A673 (cell line): ENCODE measurements around the gene PRSS22. TPM values are rescaled to one million over a fixed set of nuclear protein-coding genes. Genes with fewer than 3 reads are reported as not detected.
A peak's percentile ranks its signal among the peaks of the same experiment; 100 is the strongest.

Experiments
- BruUV-seq: library from RNA; stranded (reverse); fragments of 400-500 nt; replicated peaks from 2 replicates; lab custom pipeline; 2021; lab: Mats Ljungman, UMichigan
- CTCF ChIA-PET: fragments of 300-600 bp; sonication (Branson Sonifier 250); formaldehyde crosslinking; loops from one replicate; lab custom pipeline; 2022; ENCODE audit warnings: antibody characterized with exemption; lab: Charles Lee
- POLR2A ChIA-PET: fragments of 300-600 bp; sonication (Branson Sonifier 250); formaldehyde crosslinking; loops from one replicate; lab custom pipeline; 2022; ENCODE audit warnings: antibody characterized with exemption; ENCODE audit not compliant: low non-redundant PET; lab: Charles Lee
- DNase-seq: peaks from one replicate; pipeline ENCODE4 v3.0.0-alpha.2; 2015; ENCODE audit warnings: low spot score
- H3K27ac ChIP-seq: fragments of 200-600 bp; sonication (generic); 2 replicates; pipeline ENCODE4 v1.5.1; 2016; ENCODE audit warnings: mixed run types, low read depth, mild to moderate bottlenecking, mixed read lengths, antibody characterized with exemption, low read length; ENCODE audit not compliant: poor library complexity, severe bottlenecking
- H3K27me3 ChIP-seq: fragments of 200-600 bp; sonication (generic); replicated peaks from 2 replicates; pipeline ENCODE4 v1.6.1; 2017; ENCODE audit warnings: mixed run types, low read depth, mild to moderate bottlenecking, mixed read lengths, antibody characterized with exemption, low read length; ENCODE audit not compliant: insufficient read depth, poor library complexity
- H3K36me3 ChIP-seq: fragments of 200-600 bp; sonication (generic); 2 replicates; pipeline ENCODE4 v1.6.1; 2016; ENCODE audit warnings: mixed run types, mild to moderate bottlenecking, mixed read lengths, antibody characterized with exemption, low read length; ENCODE audit not compliant: insufficient read depth, poor library complexity, severe bottlenecking
- H3K4me1 ChIP-seq: fragments of 200-600 bp; sonication (generic); 2 replicates; pipeline ENCODE4 v1.6.1; 2017; ENCODE audit warnings: mixed run types, mild to moderate bottlenecking, mixed read lengths, antibody characterized with exemption, low read length; ENCODE audit not compliant: insufficient read depth, poor library complexity, severe bottlenecking
- H3K4me3 ChIP-seq: fragments of 200-600 bp; sonication (generic); 2 replicates; pipeline ENCODE4 v1.5.1; 2016; ENCODE audit warnings: low read depth, mixed run types, mild to moderate bottlenecking, mixed read lengths, low read length; ENCODE audit not compliant: poor library complexity, severe bottlenecking
- H3K9me3 ChIP-seq: fragments of 200-600 bp; sonication (generic); 2 replicates; pipeline ENCODE4 v1.6.1; 2016; ENCODE audit warnings: mixed run types, low read depth, mild to moderate bottlenecking, mixed read lengths, antibody characterized with exemption, low read length; ENCODE audit not compliant: poor library complexity, severe bottlenecking
- CTCF ChIP-seq: fragments of 300-800, 200-600 bp; sonication (generic); conservative IDR thresholded peaks from 2 replicates; pipeline ENCODE4 v1.5.1; 2017; ENCODE audit warnings: low read depth, mild to moderate bottlenecking, antibody characterized with exemption, low read length, moderate library complexity, mixed read lengths
- EZH2 ChIP-seq: fragments of 200-600 bp; sonication (generic); IDR thresholded peaks from 2 replicates; pipeline ENCODE4 v1.6.1; 2017; ENCODE audit warnings: borderline replicate concordance, low read depth, mild to moderate bottlenecking, mixed read lengths, antibody characterized with exemption, low read length; ENCODE audit not compliant: poor library complexity, severe bottlenecking
- intact Hi-C: fragments of 100-400 bp; cut with micrococcal nuclease; formaldehyde crosslinking; loops from one replicate; pipeline ENCODE4 v1.10.0; 2022; ENCODE audit not compliant: unreplicated experiment
- total RNA-seq: library from RNA; stranded (reverse); gene quantifications from 2 replicates; pipeline ENCODE4 v1.2.3, GENCODE V29; 2021

The PRSS22 gene
- total RNA-seq, 1 experiment from 2014 or later = not detected

GRCh38 chr16:2879854-2880508 lies 22.0 kb upstream of the PRSS22 start:
- intact Hi-C loops = no loop called here
- no peak for TF ChIP-seq CTCF
- TF ChIP-seq EZH2 = no peak
- CTCF ChIA-PET = interaction anchor here (0.6 kb wide), 1 partner anchor 91 kb away, joined by 4 read pairs; no protein-coding TSS in a partner anchor

GRCh38 chr16:2874912-2875362 lies 17.0 kb upstream of the PRSS22 start:
- no peaks in the 10 kb centered on the region for H3K4me1 ChIP-seq
- CTCF ChIA-PET = interaction anchor here (0.6 kb wide), 1 partner anchor 38 kb away, joined by 7 read pairs; no protein-coding TSS in a partner anchor
- intact Hi-C loops = loop anchor here (2.0 kb wide), 1 partner anchor 44 kb away; no protein-coding TSS in a partner anchor
- peak; percentile 95 for TF ChIP-seq CTCF
- TF ChIP-seq EZH2 = no peak
- BruUV-seq = no TSS peak
- POLR2A ChIA-PET = no interaction called here
- H3K27ac ChIP-seq = no peak overlapping the region
- H3K4me3 ChIP-seq = no peak overlapping the region
- no peaks in the 10 kb centered on the region for H3K36me3 ChIP-seq
- H3K9me3 ChIP-seq = no peaks in the 10 kb centered on the region
- no peaks in the 10 kb centered on the region for H3K27me3 ChIP-seq
- peak; percentile 83 for DNase-seq

More at GRCh38 chr16:2879854-2880508, 22.0 kb upstream of the PRSS22 start:
- no peak overlapping the region for H3K27ac ChIP-seq
- no TSS peak for BruUV-seq
- no peaks in the 10 kb centered on the region for H3K36me3 ChIP-seq
- POLR2A ChIA-PET = no interaction called here
- H3K27me3 ChIP-seq = no peaks in the 10 kb centered on the region
- no peak for DNase-seq
- no peak overlapping the region for H3K4me3 ChIP-seq
- H3K4me1 ChIP-seq = peaks cover 6% of the 10 kb centered on the region
- no peaks in the 10 kb centered on the region for H3K9me3 ChIP-seq

GRCh38 chr16:2874032-2874911 lies 16.3 kb upstream of the PRSS22 start:
- no TSS peak for BruUV-seq
- no peak overlapping the region for H3K27ac ChIP-seq

More at GRCh38 chr16:2874032-2874911, 16.3 kb upstream of the PRSS22 start:
- DNase-seq = no peak
- ChIA-PET POLR2A (no interaction called here), CTCF (interaction anchor here (0.6 kb wide), 1 partner anchor 39 kb away, joined by 7 read pairs; no protein-coding TSS in a partner anchor)
- TF ChIP-seq EZH2 (no peak), CTCF (no peak)
- H3K27me3 ChIP-seq = no peaks in the 10 kb centered on the region
- no peaks in the 10 kb centered on the region for H3K36me3 ChIP-seq
- no peak overlapping the region for H3K4me3 ChIP-seq
- intact Hi-C loops = loop anchor here (2.0 kb wide), 1 partner anchor 45 kb away; no protein-coding TSS in a partner anchor
- no peaks in the 10 kb centered on the region for H3K4me1 ChIP-seq
- H3K9me3 ChIP-seq = no peaks in the 10 kb centered on the region
